Loucy (cell line): Measurements from ENCODE around the gene PRPF40B.

ENCODE experiments used
- CTCF ChIP-seq: fragments of 200-600 bp; sonication (generic); conservative IDR thresholded peaks from 2 replicates; pipeline ENCODE4 v1.5.1; 2014; ENCODE audit warnings: mild to moderate bottlenecking, antibody characterized with exemption, low read length
- EZH2phosphoT487 ChIP-seq: fragments of 200-600 bp; IDR thresholded peaks from 2 replicates; pipeline ENCODE4 v1.6.1; 2018; ENCODE audit warnings: antibody characterized with exemption, mild to moderate bottlenecking, moderate library complexity, borderline replicate concordance

- no peak for TF ChIP-seq CTCF
- TF ChIP-seq EZH2phosphoT487 = no peak
Measured at GRCh38 chr12:49693931-49694444, 70.6 kb downstream of the PRPF40B start.
